K562 (cell line): ENCODE results near the gene CYP51A1. TPM values are rescaled to one million over a fixed set of nuclear protein-coding genes. Genes with fewer than 3 reads are reported as not detected.

ENCODE experiments used
- ATAC-seq: fragments of 200-7000 bp; cut with Tn5 transposase; 3 replicates; pipeline ENCODE4 v1.9.1; 2020; ENCODE audit warnings: moderate library complexity
- BruUV-seq: library from RNA; stranded (reverse); fragments of 400-500 nt; replicated peaks from 2 replicates; lab custom pipeline; 2021; lab: Mats Ljungman, UMichigan
- CTCF ChIA-PET: fragments of 300-600 bp; formaldehyde crosslinking; extraction: SDS; loops from one replicate; lab custom pipeline; 2021; ENCODE audit warnings: low intra/inter-chr PET ratio; lab: Yijun Ruan, JAX
- POLR2A ChIA-PET: fragments of 300-600, 350-650 bp; sonication (Branson Sonifier 250); formaldehyde crosslinking; extraction: SDS; loops from one replicate; lab custom pipeline; 2021; ENCODE audit warnings: antibody characterized with exemption, inconsistent platforms; lab: Yijun Ruan, JAX
- DNase-seq, 4 experiments: peaks; one replicate each; pipeline versions ENCODE4 v3.0.0 to v3.0.0-alpha.2; 2011 to 2018; ENCODE audit warnings: low spot score in 3 of 4, mixed read lengths in 3 of 4; ENCODE audit errors: extremely low read depth in 1 of 4
- FAIRE-seq: peaks from 2 replicates; lab custom pipeline; 2011; peaks lifted over from hg19 to GRCh38; lab: Jason Lieb, UNC
- H2AFZ ChIP-seq: 2 replicates; pipeline ENCODE4 v1.6.0; 2011; ENCODE audit warnings: low read depth, low read length, control low read depth, inconsistent platforms
- H3K27ac ChIP-seq: fragments of 200-600 bp; 3 replicates; pipeline ENCODE4 v1.8.0; 2011; ENCODE audit warnings: low read depth, mild to moderate bottlenecking, control low read depth, inconsistent platforms, low read length, moderate library complexity, mixed read lengths; ENCODE audit errors: extremely low read depth
- H3K27me3 ChIP-seq, 2 experiments: fragments of 300-600 bp in 1 of 2; 2 replicates in 1 of 2; 3 replicates in 1 of 2; pipeline versions ENCODE4 v1.6.0 to v1.8.0; 2011; ENCODE audit warnings: inconsistent platforms in 2 of 2, low read length in 2 of 2, mild to moderate bottlenecking in 1 of 2, mixed read lengths in 1 of 2, moderate library complexity in 1 of 2; ENCODE audit not compliant: control insufficient read depth in 2 of 2, insufficient read depth in 2 of 2
- H3K36me3 ChIP-seq: fragments of 300-600 bp; 3 replicates; pipeline ENCODE4 v1.8.0; 2011; ENCODE audit warnings: mild to moderate bottlenecking, low read length, inconsistent platforms; ENCODE audit not compliant: control insufficient read depth, insufficient read depth
- H3K4me1 ChIP-seq, 2 experiments: fragments of 200-600 bp in 1 of 2; replicated peaks in 1 of 2; 2 replicates in 1 of 2; 3 replicates in 1 of 2; pipeline versions ENCODE4 v1.5.1 to v1.8.0; 2011; ENCODE audit warnings: inconsistent platforms in 2 of 2, low read length in 2 of 2, mild to moderate bottlenecking in 1 of 2, mixed read lengths in 1 of 2, moderate library complexity in 1 of 2; ENCODE audit not compliant: control insufficient read depth in 2 of 2, insufficient read depth in 2 of 2
- H3K4me2 ChIP-seq: 2 replicates; pipeline ENCODE4 v1.6.1; 2011; ENCODE audit warnings: low read length, control low read depth, inconsistent platforms, mixed read lengths; ENCODE audit not compliant: insufficient read depth
- H3K4me3 ChIP-seq: fragments of 200-600 bp; sonication (generic), shearing (Covaris generic); 2 replicates; pipeline ENCODE4 v1.5.1; 2016; ENCODE audit warnings: control low read depth, inconsistent platforms
- H3K79me2 ChIP-seq: fragments of 200-600 bp; 3 replicates; pipeline ENCODE4 v1.8.0; 2011; ENCODE audit warnings: low read length, inconsistent platforms; ENCODE audit not compliant: control insufficient read depth, insufficient read depth
- H3K9ac ChIP-seq, 2 experiments: 2 replicates each; pipeline versions ENCODE4 v1.6.0 to v1.6.1; 2011; ENCODE audit warnings: low read depth in 2 of 2, low read length in 2 of 2, control low read depth in 1 of 2, inconsistent platforms in 1 of 2, mild to moderate bottlenecking in 1 of 2, mixed read lengths in 1 of 2; ENCODE audit not compliant: insufficient read depth in 1 of 2
- H3K9me1 ChIP-seq: one replicate; pipeline ENCODE4 v1.6.0; 2011; ENCODE audit warnings: inconsistent platforms, mild to moderate bottlenecking, low read length, moderate library complexity; ENCODE audit not compliant: control insufficient read depth, insufficient read depth
- H3K9me3 ChIP-seq: replicated peaks from 2 replicates; pipeline ENCODE4 v1.5.1; 2011; ENCODE audit warnings: low read depth, low read length, inconsistent platforms; ENCODE audit not compliant: control insufficient read depth, insufficient read depth
- H4K20me1 ChIP-seq: replicated peaks from 2 replicates; pipeline ENCODE4 v1.6.1; 2011; ENCODE audit warnings: low read length, inconsistent platforms, mixed read lengths; ENCODE audit not compliant: control insufficient read depth, insufficient read depth
- BACH1 ChIP-seq: fragments of 200-800 bp; sonication (Bioruptor generic); IDR thresholded peaks from 2 replicates; pipeline ENCODE4 v1.6.1; 2016; ENCODE audit warnings: missing genetic modification characterization, missing compliant biosample characterization
- BHLHE40 ChIP-seq: IDR thresholded peaks from 2 replicates; pipeline ENCODE4 v1.6.1; 2011; ENCODE audit warnings: low read length, improper control_type of control experiment
- BRCA1 ChIP-seq, 2 experiments: fragments of 450-650 bp in 1 of 2; sonication (generic) in 1 of 2; formaldehyde crosslinking in 1 of 2; IDR thresholded peaks; 2 replicates each; pipeline versions ENCODE4 v1.5.0 to v1.6.1; 2017 to 2020; ENCODE audit warnings: mild to moderate bottlenecking in 1 of 2, missing genetic modification reagents in 1 of 2
- DACH1 ChIP-seq: fragments of 450-650 bp; IDR thresholded peaks from 2 replicates; pipeline ENCODE4 v1.6.1; 2018; ENCODE audit not compliant: partially characterized antibody
- DMBX1 ChIP-seq: fragments of 250-450 bp; sonication (Bioruptor Pico); IDR thresholded peaks from 2 replicates; pipeline ENCODE4 v1.8.0; 2022; ENCODE audit warnings: inconsistent platforms, mild to moderate bottlenecking, moderate library complexity, borderline replicate concordance
- KDM5B ChIP-seq: fragments of 200-600 bp; sonication (generic); IDR thresholded peaks from 2 replicates; pipeline ENCODE4 v1.6.1; 2012; ENCODE audit warnings: low read depth, mild to moderate bottlenecking, moderate library complexity, low read length, control low read depth, inconsistent platforms; ENCODE audit not compliant: insufficient replicate concordance
- MAFK ChIP-seq: IDR thresholded peaks from 2 replicates; pipeline ENCODE4 v1.6.1; 2011; ENCODE audit warnings: low read length, improper control_type of control experiment
- PHTF2 ChIP-seq: fragments of 250-450 bp; sonication (Bioruptor Pico); IDR thresholded peaks from 2 replicates; pipeline ENCODE4 v1.5.0; 2021; ENCODE audit warnings: mild to moderate bottlenecking
- PRPF4 ChIP-seq: fragments of 200-400 bp; formaldehyde crosslinking; IDR thresholded peaks from one replicate; pipeline ENCODE4 v1.6.1; 2017; ENCODE audit warnings: low read length, low read depth, mild to moderate bottlenecking; ENCODE audit not compliant: insufficient read depth, poor library complexity, severe bottlenecking
- SFPQ ChIP-seq: fragments of 200-400 bp; formaldehyde crosslinking; IDR thresholded peaks from 2 replicates; pipeline ENCODE4 v1.6.1; 2017; ENCODE audit warnings: mild to moderate bottlenecking, low read depth, low read length, moderate library complexity
- SLC30A9 ChIP-seq: fragments of 250-450 bp; sonication (Bioruptor Pico); IDR thresholded peaks from 2 replicates; pipeline ENCODE4 v1.8.0; 2022; ENCODE audit warnings: mild to moderate bottlenecking, moderate library complexity
- SMARCE1 ChIP-seq: fragments of 450-650 bp; IDR thresholded peaks from 2 replicates; pipeline ENCODE4 v1.7.1; 2016; ENCODE audit warnings: mild to moderate bottlenecking
- SRSF7 ChIP-seq: fragments of 200-400 bp; formaldehyde crosslinking; optimal IDR thresholded peaks from 2 replicates; pipeline ENCODE3; 2017; ENCODE audit warnings: mild to moderate bottlenecking, low read depth, low read length
- TBP ChIP-seq: optimal IDR thresholded peaks from 2 replicates; pipeline ENCODE3; 2011; ENCODE audit warnings: low read depth, low read length, improper control_type of control experiment
- ZEB2 ChIP-seq: fragments of 450-650 bp; IDR thresholded peaks from 2 replicates; pipeline ENCODE4 v1.6.1; 2016
- ZKSCAN3 ChIP-seq: fragments of 250-450 bp; sonication (Bioruptor Pico); IDR thresholded peaks from 2 replicates; pipeline ENCODE4 v1.4.0; 2020
- ZNF316 ChIP-seq: fragments of 450-650 bp; IDR thresholded peaks from 2 replicates; pipeline ENCODE4 v1.6.1; 2016
- ZNF584 ChIP-seq: fragments of 200-800 bp; sonication (Bioruptor generic); IDR thresholded peaks from 2 replicates; pipeline ENCODE4 v1.6.1; 2016; ENCODE audit warnings: low read depth, mild to moderate bottlenecking, missing genetic modification characterization, missing compliant biosample characterization
- WGBS: fragments of 100-300 bp; shearing (Covaris generic); methylation state at CpG from one replicate; pipeline ENCODE4 v1.1.6; 2016; ENCODE audit warnings: low coverage, mixed read lengths; ENCODE audit not compliant: insufficient coverage; ENCODE audit errors: missing lambda C conversion rate; 5-methylcytosine and 5-hydroxymethylcytosine counted together
- in situ Hi-C: fragments of 300-500 bp; cut with MboI; formaldehyde crosslinking; loops from 4 replicates; pipeline ENCODE4 v1.15.0; 2018; ENCODE audit warnings: inconsistent platforms, mixed read lengths
- intact Hi-C: fragments of 100-400 bp; cut with micrococcal nuclease; formaldehyde crosslinking; loops from 2 replicates; pipeline ENCODE4 v1.14.2; 2022
- polyA plus RNA-seq, 8 experiments: library from polyadenylated mRNA; depleted of rRNA in 4 of 8; stranded (reverse) in 5 of 8; unstranded in 3 of 8; fragments of >200 nt; fragmentation: Nextera tagmentation in 2 of 8; fragmentation: Illumina TruSeq in 1 of 8; extraction: Ambion mirVana in 2 of 8; extraction: Trizol in 1 of 8; gene quantifications; 2 replicates each; pipeline versions ENCODE4 v1.2.1 to v1.2.3, GENCODE V29; 2011 to 2014; ENCODE audit warnings: inconsistent platforms in 1 of 8, missing spikeins in 1 of 8
- total RNA-seq, 7 experiments: library from RNA; depleted of rRNA in 6 of 7; stranded (reverse); fragments of >200 nt in 6 of 7; fragmentation: Illumina TruSeq in 2 of 7; extraction: Trizol in 2 of 7; gene quantifications; 2 replicates each; pipeline versions ENCODE4 v1.2.1 to v1.2.3, GENCODE V29; 2011 to 2021; ENCODE audit warnings: low replicate concordance in 1 of 7
- TF ChIP-seq, protein P1 (sequence below): fragments of 250-450 bp; sonication (Bioruptor Pico); IDR thresholded peaks from 2 replicates; pipeline ENCODE4 v1.8.0; 2021; ENCODE audit warnings: mild to moderate bottlenecking, moderate library complexity
- TF ChIP-seq, protein P2 (sequence below): fragments of 450-650 bp; formaldehyde crosslinking; IDR thresholded peaks from 2 replicates; pipeline ENCODE4 v1.4.0; 2022; ENCODE audit warnings: missing genetic modification characterization

The CYP51A1 gene
- total and polyA plus RNA-seq, 9 of the 15 experiments (the other 6 are each of a cell fraction or from before 2014, with no cell fraction given): 35.4 to 151 (median 80.3) TPM

DNA sequence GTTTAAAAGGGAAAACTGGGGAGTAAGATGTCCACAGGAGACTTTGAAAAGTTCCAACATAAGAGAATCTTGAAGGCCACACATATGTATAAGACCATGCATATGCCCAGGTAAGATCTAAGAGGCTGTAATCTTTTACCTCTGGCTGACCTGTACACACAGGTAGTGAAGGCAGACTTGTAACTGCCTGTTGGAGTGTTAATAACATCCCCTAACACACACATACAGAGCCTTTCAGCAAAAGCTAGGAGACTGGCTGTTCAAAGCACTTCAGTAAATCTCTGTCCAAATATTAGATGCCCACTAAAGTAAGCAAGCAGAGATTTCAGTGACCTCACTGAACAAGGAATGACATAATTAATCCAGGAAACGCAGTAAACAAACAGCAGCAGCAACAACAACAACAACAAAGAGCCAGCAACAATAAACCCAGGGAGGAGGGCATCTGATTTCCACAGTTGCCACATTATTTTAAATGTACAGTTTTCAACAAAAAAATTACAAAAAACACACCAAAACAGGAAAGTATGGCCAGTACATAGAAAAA is 15.0 kb downstream of the CYP51A1 start:
- H3K79me2 ChIP-seq: peaks cover 55% of the 10 kb centered on the region
- intact Hi-C loops: no loop called here
- TF ChIP-seq SFPQ (no peak), DACH1 (no peak), ZNF316 (no peak), SMARCE1 (no peak), SLC30A9 (CRISPR knock-in tag) (no peak), MAFK (no peak), ZNF584 (CRISPR knock-in tag) (no peak), ZKSCAN3 (no peak), BRCA1 (IDR thresholded peaks at IDR 0.05) (no peak), BRCA1 (CRISPR knock-in tag; IDR thresholded peaks at IDR 0.05) (no peak), DMBX1 (CRISPR knock-in tag) (no peak), BACH1 (tag) (no peak), KDM5B (no peak), ZEB2 (no peak), BHLHE40 (no peak), PRPF4 (no peak), TBP (no peak), SRSF7 (no peak), PHTF2 (CRISPR knock-in tag) (no peak)
- TF ChIP-seq, protein P1, sequence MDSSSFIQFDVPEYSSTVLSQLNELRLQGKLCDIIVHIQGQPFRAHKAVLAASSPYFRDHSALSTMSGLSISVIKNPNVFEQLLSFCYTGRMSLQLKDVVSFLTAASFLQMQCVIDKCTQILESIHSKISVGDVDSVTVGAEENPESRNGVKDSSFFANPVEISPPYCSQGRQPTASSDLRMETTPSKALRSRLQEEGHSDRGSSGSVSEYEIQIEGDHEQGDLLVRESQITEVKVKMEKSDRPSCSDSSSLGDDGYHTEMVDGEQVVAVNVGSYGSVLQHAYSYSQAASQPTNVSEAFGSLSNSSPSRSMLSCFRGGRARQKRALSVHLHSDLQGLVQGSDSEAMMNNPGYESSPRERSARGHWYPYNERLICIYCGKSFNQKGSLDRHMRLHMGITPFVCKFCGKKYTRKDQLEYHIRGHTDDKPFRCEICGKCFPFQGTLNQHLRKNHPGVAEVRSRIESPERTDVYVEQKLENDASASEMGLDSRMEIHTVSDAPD (CRISPR knock-in tag): no peak
- TF ChIP-seq, protein P2, sequence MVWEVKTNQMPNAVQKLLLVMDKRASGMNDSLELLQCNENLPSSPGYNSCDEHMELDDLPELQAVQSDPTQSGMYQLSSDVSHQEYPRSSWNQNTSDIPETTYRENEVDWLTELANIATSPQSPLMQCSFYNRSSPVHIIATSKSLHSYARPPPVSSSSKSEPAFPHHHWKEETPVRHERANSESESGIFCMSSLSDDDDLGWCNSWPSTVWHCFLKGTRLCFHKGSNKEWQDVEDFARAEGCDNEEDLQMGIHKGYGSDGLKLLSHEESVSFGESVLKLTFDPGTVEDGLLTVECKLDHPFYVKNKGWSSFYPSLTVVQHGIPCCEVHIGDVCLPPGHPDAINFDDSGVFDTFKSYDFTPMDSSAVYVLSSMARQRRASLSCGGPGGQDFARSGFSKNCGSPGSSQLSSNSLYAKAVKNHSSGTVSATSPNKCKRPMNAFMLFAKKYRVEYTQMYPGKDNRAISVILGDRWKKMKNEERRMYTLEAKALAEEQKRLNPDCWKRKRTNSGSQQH (CRISPR knock-in tag): no peak
- no peaks in the 10 kb centered on the region for H3K9me3 ChIP-seq
- no peaks in the 10 kb centered on the region for H4K20me1 ChIP-seq
- no peak overlapping the region for H3K4me2 ChIP-seq
- DNase-seq: no peak
- ChIA-PET POLR2A (interaction anchor here (0.6 to 1.2 kb wide), 4 partner anchors 15 to 460 kb away, joined by 3 to 5 read pairs (median 4); partner anchors contain the start of gene CYP51A1), CTCF (no interaction called here)
- H3K9me1 ChIP-seq: no peaks in the 10 kb centered on the region
- no peak for FAIRE-seq
- no peak overlapping the region for H3K9ac ChIP-seq
- H3K36me3 ChIP-seq: peaks cover 96% of the 10 kb centered on the region
- in situ Hi-C loops: no loop called here
- no peak overlapping the region for H3K4me3 ChIP-seq
- no peak overlapping the region for H3K27ac ChIP-seq
- BruUV-seq: no TSS peak
- H3K27me3 ChIP-seq: no peaks in the 10 kb centered on the region
- ATAC-seq: no peak
- 94% methylated on average over 1 of the region's 1 CpG for WGBS
- H2AFZ ChIP-seq: no peak overlapping the region
- no peaks in the 10 kb centered on the region for H3K4me1 ChIP-seq
